MM.1S (cell line): ENCODE results near the gene TMEM72.

Experiments used
- EZH2 ChIP-seq: fragments of 300-600 bp; sonication (generic); optimal IDR thresholded peaks from 2 replicates; pipeline ENCODE3; 2017; ENCODE audit warnings: low read depth, mild to moderate bottlenecking, antibody characterized with exemption, low read length, mixed read lengths
- EZH2phosphoT487 ChIP-seq: fragments of 300-600 bp; sonication (generic); IDR thresholded peaks from 2 replicates; pipeline ENCODE4 v1.6.1; 2018; ENCODE audit warnings: antibody characterized with exemption, low read length
- TF ChIP-seq, protein P1 (sequence below): fragments of 300-600 bp; sonication (generic); IDR thresholded peaks from 2 replicates; pipeline ENCODE4 v1.5.1; 2016; ENCODE audit warnings: antibody characterized with exemption, low read length, mixed read lengths

GRCh38 chr10:44909910-44910309 is 1.2 kb upstream of the TMEM72 start:
- TF ChIP-seq, protein P1, sequence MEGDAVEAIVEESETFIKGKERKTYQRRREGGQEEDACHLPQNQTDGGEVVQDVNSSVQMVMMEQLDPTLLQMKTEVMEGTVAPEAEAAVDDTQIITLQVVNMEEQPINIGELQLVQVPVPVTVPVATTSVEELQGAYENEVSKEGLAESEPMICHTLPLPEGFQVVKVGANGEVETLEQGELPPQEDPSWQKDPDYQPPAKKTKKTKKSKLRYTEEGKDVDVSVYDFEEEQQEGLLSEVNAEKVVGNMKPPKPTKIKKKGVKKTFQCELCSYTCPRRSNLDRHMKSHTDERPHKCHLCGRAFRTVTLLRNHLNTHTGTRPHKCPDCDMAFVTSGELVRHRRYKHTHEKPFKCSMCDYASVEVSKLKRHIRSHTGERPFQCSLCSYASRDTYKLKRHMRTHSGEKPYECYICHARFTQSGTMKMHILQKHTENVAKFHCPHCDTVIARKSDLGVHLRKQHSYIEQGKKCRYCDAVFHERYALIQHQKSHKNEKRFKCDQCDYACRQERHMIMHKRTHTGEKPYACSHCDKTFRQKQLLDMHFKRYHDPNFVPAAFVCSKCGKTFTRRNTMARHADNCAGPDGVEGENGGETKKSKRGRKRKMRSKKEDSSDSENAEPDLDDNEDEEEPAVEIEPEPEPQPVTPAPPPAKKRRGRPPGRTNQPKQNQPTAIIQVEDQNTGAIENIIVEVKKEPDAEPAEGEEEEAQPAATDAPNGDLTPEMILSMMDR: no peak
- TF ChIP-seq EZH2 (no peak), EZH2phosphoT487 (no peak)
